Activated CD8-positive, alpha-beta memory T cell treated with anti-CD3 and anti-CD28 coated beads, Interleukin-2, amount 50 U/mL, for 4 hours (primary cell): ENCODE measurements around the gene CBFA2T2.
"Not testable (repeated sequence)": the region's sequence is repeated elsewhere in the genome, so short reads cannot be mapped to it uniquely, and the experiment has no call there.

Experiments used
- DNase-seq: peaks from one replicate; pipeline ENCODE4 v3.0.0-alpha.2; 2020

Gene CBFA2T2

GRCh38 chr20:33472868-33473435, 16.9 kb upstream of the CBFA2T2 start:
- DNase-seq, result no peak

- no peak for DNase-seq
Observed at GRCh38 chr20:33474097-33474873, 15.6 kb upstream of the CBFA2T2 start.

- DNase-seq, result no peak
Observed at GRCh38 chr20:33474963-33475362, 14.9 kb upstream of the CBFA2T2 start.

GRCh38 chr20:33475381-33476152, 14.3 kb upstream of the CBFA2T2 start:
- no peak for DNase-seq

- no peak for DNase-seq
Observed at GRCh38 chr20:33477386-33478234, 12.3 kb upstream of the CBFA2T2 start.

GRCh38 chr20:33480048-33480447, 9.8 kb upstream of the CBFA2T2 start:
- no peak for DNase-seq

- no peak for DNase-seq
Observed at GRCh38 chr20:33481431-33481941, 8.4 kb upstream of the CBFA2T2 start.

- DNase-seq, result no peak
Observed at GRCh38 chr20:33482581-33482980, 7.3 kb upstream of the CBFA2T2 start.

GRCh38 chr20:33483186-33483585, 6.7 kb upstream of the CBFA2T2 start:
- DNase-seq, result not testable (repeated sequence)

GRCh38 chr20:33488201-33488600, 1.7 kb upstream of the CBFA2T2 start:
- DNase-seq, result no peak

GRCh38 chr20:33488661-33489494, 1.0 kb upstream of the CBFA2T2 start:
- not testable (repeated sequence) for DNase-seq

GRCh38 chr20:33489495-33490022, 337 bp upstream of the CBFA2T2 start:
- DNase-seq, result peak; percentile 99

- DNase-seq, result no peak
Observed at GRCh38 chr20:33490934-33491656, 1.2 kb downstream of the CBFA2T2 start.

- no peak for DNase-seq
Observed at GRCh38 chr20:33493076-33493766, 3.3 kb downstream of the CBFA2T2 start.

- not testable (repeated sequence) for DNase-seq
Observed at GRCh38 chr20:33496776-33497175, 6.9 kb downstream of the CBFA2T2 start.

- DNase-seq, result no peak
Observed at GRCh38 chr20:33499355-33499754, 9.5 kb downstream of the CBFA2T2 start.

GRCh38 chr20:33501000-33501399, 11.1 kb downstream of the CBFA2T2 start:
- no peak for DNase-seq

GRCh38 chr20:33503564-33503963, 13.7 kb downstream of the CBFA2T2 start:
- no peak for DNase-seq

- no peak for DNase-seq
Observed at GRCh38 chr20:33506576-33506975, 16.7 kb downstream of the CBFA2T2 start.

- no peak for DNase-seq
Observed at GRCh38 chr20:33507461-33507860, 17.6 kb downstream of the CBFA2T2 start.
